ENCODE data around the gene GNAQ. TPM values are rescaled to one million over a fixed set of nuclear protein-coding genes. Genes with fewer than 3 reads are reported as not detected.
A peak's percentile ranks its signal among the peaks of the same experiment; 100 is the strongest.
"Not testable (repeated sequence)": the region's sequence is repeated elsewhere in the genome, so short reads cannot be mapped to it uniquely, and the experiment has no call there.

The GNAQ gene
- total and polyA plus RNA-seq, 8 donors = 13.1 to 75.3 (median 38.5) TPM

- TF ChIP-seq CTCF (IDR thresholded peaks at IDR 0.05) (no peak), EP300 (IDR thresholded peaks at IDR 0.05) (no peak), POLR2A (IDR thresholded peaks at IDR 0.05) (no peak), POLR2AphosphoS5 (IDR thresholded peaks at IDR 0.05) (no peak)
Measured at GRCh38 chr9:77708064-77708815, 323.4 kb downstream of the GNAQ start.

GRCh38 chr9:77707383-77708063 is 324.1 kb downstream of the GNAQ start:
- TF ChIP-seq POLR2AphosphoS5 (IDR thresholded peaks at IDR 0.05) (peak in 2 of 3 donors; percentile 51 to 75), CTCF (IDR thresholded peaks at IDR 0.05) (no peak)
- H3K4me1 ChIP-seq = peaks cover 0 to 9% (median 0%) of the 10 kb centered on the region in 4 donors
- H3K4me3 ChIP-seq = no peak overlapping the region
- peak overlapping the region in 1 of 5 donors; percentile 44 for H3K27ac ChIP-seq
- peaks cover 0 to 4% (median 0%) of the 10 kb centered on the region in 4 donors for H3K9me3 ChIP-seq
- WGBS, 5 donors = 70 to 86% (median 82%) methylated on average over 6 of the region's 6 CpGs
- peak; percentile 40 to 55 for DNase-seq
- no peaks in the 10 kb centered on the region for H3K27me3 ChIP-seq
- no peaks in the 10 kb centered on the region for H3K36me3 ChIP-seq
- intact Hi-C loops (cut with DNase I; ENCODE audit: low total_unique reads) = no loop called here

More at GRCh38 chr9:77708064-77708815, 323.4 kb downstream of the GNAQ start:
- no peak for DNase-seq
- Histone ChIP-seq H3K27me3 (no peaks in the 10 kb centered on the region), H3K4me1 (peaks cover 0 to 14% (median 0%) of the 10 kb centered on the region in 4 donors), H3K27ac (peak overlapping the region in 1 of 5 donors; percentile 44), H3K4me3 (no peak overlapping the region), H3K36me3 (no peaks in the 10 kb centered on the region), H3K9me3 (peaks cover 0 to 4% (median 0%) of the 10 kb centered on the region in 4 donors)
- intact Hi-C loops (cut with DNase I; ENCODE audit: low total_unique reads) = no loop called here
- WGBS, 5 donors = 78 to 100% (median 95%) methylated on average over 1 of the region's 1 CpG

GRCh38 chr9:77705636-77706035 is 326.0 kb downstream of the GNAQ start:
- intact Hi-C loops (cut with DNase I; ENCODE audit: low total_unique reads) = no loop called here
- peaks cover 0 to 6% (median 0%) of the 10 kb centered on the region in 4 donors for H3K4me1 ChIP-seq
- H3K27ac ChIP-seq = peak overlapping the region in 1 of 5 donors; percentile 10
- TF ChIP-seq CTCF (IDR thresholded peaks at IDR 0.05) (no peak), EP300 (IDR thresholded peaks at IDR 0.05) (no peak), POLR2AphosphoS5 (IDR thresholded peaks at IDR 0.05) (no peak), POLR2A (IDR thresholded peaks at IDR 0.05) (no peak)
- no peak for DNase-seq
- H3K36me3 ChIP-seq = no peaks in the 10 kb centered on the region
- no peak overlapping the region for H3K4me3 ChIP-seq
- H3K27me3 ChIP-seq = no peaks in the 10 kb centered on the region
- peaks cover 0 to 4% (median 0%) of the 10 kb centered on the region in 4 donors for H3K9me3 ChIP-seq

GRCh38 chr9:77702521-77703390 is 328.9 kb downstream of the GNAQ start:
- H3K9me3 ChIP-seq; H3K27ac ChIP-seq; H3K4me3 ChIP-seq; H3K4me1 ChIP-seq; H3K36me3 ChIP-seq; H3K27me3 ChIP-seq; intact Hi-C loops (cut with DNase I; ENCODE audit: low total_unique reads); DNase-seq: not testable (repeated sequence)
- 91 to 97% (median 95%) methylated on average over 9 to 52 of the region's 52 CpGs for WGBS, 5 donors
